ENCODE results near the gene MTUS2.

The MTUS2 gene

DNA sequence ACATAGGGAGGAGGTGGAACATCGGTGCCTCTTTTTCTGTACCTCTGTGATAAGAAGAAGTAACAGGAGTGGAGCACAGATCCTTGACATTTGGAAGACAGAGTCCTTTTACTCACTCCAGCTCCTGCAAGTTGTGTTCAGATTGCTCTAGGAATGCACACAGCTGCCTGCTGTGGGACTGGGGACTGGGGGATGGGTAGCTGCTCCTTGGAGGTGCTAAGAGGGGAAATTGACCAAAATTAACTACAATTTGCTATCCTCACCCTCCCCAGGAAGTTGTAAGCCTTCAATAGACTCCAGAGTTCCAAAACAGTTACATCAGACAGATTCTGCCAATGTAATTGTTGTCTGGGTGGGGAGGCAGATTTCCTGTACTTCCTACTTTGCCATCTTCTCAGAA is 317.9 kb downstream of the MTUS2 start:
- no peak overlapping the region for H3K4me3 ChIP-seq

DNA sequence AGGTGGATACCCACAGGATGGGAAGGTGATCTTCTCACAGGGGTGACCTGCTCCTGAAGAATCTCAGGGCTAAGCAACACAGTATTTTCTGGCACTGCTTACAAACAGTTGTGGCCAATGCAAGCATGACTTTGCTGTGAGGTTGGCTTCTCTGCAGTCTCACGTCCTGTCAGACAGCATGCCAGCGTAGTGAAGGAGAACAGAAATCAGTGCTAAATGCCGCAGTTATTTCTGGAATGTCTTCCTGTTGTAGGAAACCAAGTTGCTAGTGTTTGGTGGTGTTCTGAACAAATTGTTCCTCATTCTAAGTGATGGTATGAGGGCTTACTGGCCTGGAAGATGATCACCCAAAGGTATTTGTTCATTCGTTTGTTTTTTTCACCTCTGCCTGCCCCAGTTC is 320.1 kb downstream of the MTUS2 start:
- H3K27ac ChIP-seq, result no peak overlapping the region

More for the DNA sequence above, 317.9 kb downstream of the MTUS2 start:
- H3K27ac ChIP-seq, result no peak overlapping the region

GRCh38 chr13:29143847-29144246 is 323.7 kb downstream of the MTUS2 start:
- H3K4me3 ChIP-seq, result no peak overlapping the region

More for the DNA sequence above, 320.1 kb downstream of the MTUS2 start:
- H3K4me3 ChIP-seq, result no peak overlapping the region

GRCh38 chr13:29154390-29154789 is 334.3 kb downstream of the MTUS2 start:
- Histone ChIP-seq H3K27ac (no peak overlapping the region), H3K4me3 (no peak overlapping the region)

More at GRCh38 chr13:29143847-29144246, 323.7 kb downstream of the MTUS2 start:
- no peak overlapping the region for H3K27ac ChIP-seq

DNA sequence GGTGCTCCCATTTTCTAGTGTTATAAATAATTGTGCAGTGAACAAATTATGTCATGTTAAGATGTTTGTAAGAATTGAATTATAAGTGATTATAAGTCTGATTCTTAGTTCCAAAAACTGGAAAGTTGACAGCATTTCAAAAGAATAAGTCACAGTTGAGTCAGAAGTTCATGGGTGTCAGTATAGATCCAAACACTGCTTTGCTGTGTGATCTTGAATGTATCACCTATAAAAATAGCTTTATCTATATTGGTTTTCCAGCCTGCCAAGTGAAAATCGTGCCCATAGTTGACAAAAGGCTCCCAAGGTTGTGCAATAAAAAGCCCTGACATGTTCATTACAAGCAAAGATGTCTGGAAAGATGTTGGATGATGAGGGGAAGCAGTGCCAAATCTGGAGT is 336.0 kb downstream of the MTUS2 start:
- H3K4me3 ChIP-seq, result no peak overlapping the region
- H3K27ac ChIP-seq, result no peak overlapping the region

DNA sequence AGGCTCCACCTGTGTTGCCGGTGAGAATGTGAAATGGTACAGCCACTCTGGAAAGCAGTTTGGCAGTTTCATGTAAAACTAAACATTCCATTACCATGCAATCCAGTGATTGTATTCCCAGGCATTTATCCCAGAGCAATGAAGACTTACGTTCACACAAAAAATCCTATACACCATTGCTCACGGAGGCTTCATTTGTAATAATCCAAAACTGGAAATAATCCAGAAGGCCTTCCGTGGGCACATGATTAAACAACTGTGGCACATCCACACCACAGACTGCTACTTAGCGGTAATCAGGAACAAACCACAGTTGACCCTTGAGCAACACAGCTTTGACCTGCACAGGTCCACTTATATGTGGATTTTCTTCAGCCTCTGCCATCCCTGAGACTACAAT is 339.7 kb downstream of the MTUS2 start:
- Histone ChIP-seq H3K4me3 (no peak overlapping the region), H3K27ac (no peak overlapping the region)

DNA sequence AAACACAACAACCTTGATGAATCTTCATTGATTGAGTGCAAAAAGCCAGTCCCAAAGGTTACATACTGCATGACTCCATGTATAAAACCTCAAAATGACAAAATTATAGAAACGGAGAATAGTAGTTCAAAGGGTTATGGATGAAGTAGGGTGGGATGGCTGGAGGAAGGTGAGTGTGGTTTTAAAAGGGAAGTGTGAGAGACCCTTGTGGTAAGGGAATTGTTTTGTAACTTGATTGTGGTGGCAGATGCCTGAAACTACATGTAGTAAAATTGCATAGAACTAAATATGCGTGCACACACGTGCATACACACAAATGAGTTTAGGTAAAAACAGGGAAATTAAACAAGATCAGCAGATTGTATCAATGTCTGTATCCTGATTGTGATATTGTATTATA is 340.7 kb downstream of the MTUS2 start:
- no peak overlapping the region for H3K4me3 ChIP-seq

GRCh38 chr13:29161676-29162075 is 341.5 kb downstream of the MTUS2 start:
- Histone ChIP-seq H3K27ac (no peak overlapping the region), H3K4me3 (no peak overlapping the region)

More for the DNA sequence above, 340.7 kb downstream of the MTUS2 start:
- H3K27ac ChIP-seq, result no peak overlapping the region

GRCh38 chr13:29162638-29163235 is 342.6 kb downstream of the MTUS2 start:
- H3K4me3 ChIP-seq, result no peak overlapping the region
- H3K27ac ChIP-seq, result no peak overlapping the region

DNA sequence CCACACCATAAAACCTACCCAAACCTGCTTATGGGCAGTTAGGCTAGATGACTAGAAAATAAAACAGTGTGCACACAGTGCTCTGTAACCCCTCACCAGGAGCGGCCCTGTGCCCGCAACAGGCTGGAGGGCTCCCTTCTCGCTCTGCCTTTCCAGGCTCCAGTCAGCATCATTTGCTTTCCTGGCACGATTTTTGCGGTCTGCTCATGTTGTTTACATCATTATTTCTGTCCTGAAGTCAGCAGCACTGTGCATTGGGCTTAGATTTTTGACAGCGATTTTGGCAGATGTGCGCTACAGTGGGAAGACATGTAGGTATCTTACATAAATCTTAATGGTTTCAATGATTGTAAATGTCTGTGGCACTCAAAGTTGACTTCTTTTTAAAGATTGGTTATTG is 344.0 kb downstream of the MTUS2 start:
- H3K27ac ChIP-seq, result no peak overlapping the region
- no peak overlapping the region for H3K4me3 ChIP-seq

DNA sequence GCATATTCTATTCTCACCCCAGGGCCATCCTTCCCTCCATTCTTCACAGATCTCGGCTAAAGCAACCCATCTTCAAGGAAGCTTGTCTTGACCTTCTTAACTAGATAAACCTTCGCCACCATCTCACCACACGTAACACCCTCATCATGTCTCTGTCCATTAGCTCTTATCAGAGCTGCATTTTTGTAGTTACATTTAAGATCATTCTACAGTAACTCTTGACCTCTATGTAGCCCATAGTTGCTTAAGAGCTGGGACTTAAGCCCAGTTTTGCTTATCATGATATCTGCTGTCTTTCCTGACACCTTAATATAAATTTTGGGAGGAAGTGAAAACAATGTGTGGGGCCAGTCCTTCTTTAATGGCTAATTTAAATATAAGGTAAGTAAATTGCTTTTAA is 345.1 kb downstream of the MTUS2 start:
- no peak overlapping the region for H3K27ac ChIP-seq
- H3K4me3 ChIP-seq, result no peak overlapping the region

DNA sequence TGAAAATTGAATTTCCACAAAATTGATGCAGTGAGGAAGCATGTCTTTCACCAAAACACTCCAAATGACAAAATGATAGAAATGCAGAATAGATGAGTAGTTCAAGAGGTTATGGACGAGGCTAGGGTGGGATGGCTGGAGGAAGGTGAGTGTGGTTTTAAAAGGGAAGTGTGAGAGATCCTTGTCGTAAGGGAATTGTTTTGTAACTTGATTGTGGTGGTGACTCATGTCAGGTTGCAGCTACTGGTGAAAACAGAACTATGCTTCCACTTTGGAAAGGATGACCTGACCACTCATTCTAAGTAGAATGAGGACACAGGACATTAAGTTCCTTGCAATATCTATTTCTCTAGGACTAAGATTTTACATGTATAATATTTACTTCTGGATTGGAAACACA is 345.7 kb downstream of the MTUS2 start:
- Histone ChIP-seq H3K27ac (no peak overlapping the region), H3K4me3 (no peak overlapping the region)

DNA sequence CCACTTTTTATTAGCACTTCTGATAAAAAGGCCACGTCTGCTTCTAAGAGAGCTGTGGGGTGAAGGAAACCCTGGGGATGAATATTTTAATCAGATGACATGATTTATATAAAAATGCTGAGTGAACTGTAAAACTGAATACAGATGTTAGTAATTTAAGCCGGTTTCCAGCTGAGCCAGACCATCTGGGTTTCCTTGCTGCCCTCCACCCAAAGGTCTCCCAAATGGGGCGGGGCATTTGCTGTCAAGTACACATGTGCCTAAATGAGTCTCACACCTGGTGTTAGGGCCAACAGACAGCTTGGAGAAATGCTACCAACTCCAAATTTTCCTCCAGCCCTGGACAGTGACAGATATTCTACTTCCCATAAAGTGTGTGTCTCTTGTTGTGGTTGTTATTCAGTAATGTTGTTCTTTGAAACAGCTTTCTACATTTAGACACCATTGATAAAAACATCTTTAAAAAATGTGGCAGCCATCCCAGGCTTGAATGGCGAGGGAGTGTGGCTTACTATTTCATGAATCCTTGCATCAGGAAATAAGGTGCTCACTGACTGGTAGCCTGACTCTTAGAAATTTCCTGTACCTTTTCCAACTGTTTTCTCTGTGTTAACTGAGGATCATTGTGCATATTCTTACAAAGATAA is 350.4 kb downstream of the MTUS2 start:
- Histone ChIP-seq H3K27ac (no peak overlapping the region), H3K4me3 (no peak overlapping the region)

DNA sequence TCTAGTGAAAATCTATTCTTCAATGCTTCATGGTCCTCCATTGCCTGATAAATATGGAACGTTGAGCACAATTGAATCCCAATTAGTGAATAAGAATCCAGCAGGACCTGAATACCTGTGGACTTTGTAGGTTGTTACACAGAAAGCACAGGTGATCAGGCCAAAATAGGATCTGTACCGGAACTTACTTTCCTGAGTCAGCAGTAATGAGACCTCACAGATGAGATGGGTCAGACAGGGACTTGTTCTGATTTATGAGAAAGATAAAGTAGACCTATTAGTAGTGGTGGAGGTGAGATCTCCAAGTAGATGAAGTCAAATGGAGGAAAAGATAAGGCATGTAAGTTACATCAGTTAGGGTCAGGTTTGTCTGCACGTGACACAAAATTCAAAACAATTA is 351.1 kb downstream of the MTUS2 start:
- Histone ChIP-seq H3K27ac (no peak overlapping the region), H3K4me3 (no peak overlapping the region)

DNA sequence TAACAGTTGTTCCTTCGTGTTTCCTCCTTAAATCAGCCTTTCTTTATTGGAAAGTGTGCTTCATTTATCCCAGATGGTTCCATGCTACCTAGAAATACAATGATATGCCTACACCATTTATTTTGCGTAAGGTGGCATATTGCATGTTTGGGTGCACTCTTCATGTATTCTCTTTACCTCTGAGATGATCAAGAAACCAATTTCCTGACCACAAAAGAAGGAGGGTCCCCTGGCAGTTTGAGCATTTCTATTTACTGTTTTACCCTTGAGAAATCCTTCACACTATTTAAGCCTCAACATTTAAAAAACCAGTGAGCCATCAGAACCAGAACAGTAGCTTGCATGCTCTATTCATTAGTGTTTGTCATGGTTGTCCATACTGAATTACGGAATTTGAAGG is 354.0 kb downstream of the MTUS2 start:
- Histone ChIP-seq H3K4me3 (no peak overlapping the region), H3K27ac (no peak overlapping the region)

- no peak overlapping the region for H3K27ac ChIP-seq
- H3K4me3 ChIP-seq, result no peak overlapping the region
Observed at GRCh38 chr13:29175250-29175873, 355.2 kb downstream of the MTUS2 start.

DNA sequence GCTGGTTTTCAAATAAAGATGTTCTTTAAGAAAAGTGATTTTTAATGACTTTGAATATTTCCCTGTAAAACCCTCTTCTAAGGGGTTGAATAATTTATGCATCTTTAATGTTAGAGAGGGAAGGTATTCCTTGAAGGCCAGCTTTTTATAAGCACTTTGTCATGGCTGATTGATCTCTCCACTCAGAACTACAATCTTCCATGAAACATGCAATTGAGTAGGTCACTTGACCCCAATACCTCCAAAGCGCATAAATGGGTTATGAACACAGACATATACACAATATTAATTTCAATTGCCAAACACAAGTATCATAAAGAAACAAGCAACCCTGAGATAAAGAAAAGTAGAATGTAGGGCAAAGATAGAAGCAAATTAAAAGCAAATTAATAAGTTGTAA is 359.9 kb downstream of the MTUS2 start:
- Histone ChIP-seq H3K4me3 (no peak overlapping the region), H3K27ac (no peak overlapping the region)

- Histone ChIP-seq H3K4me3 (no peak overlapping the region), H3K27ac (no peak overlapping the region)
Observed at GRCh38 chr13:29182216-29182615, 362.1 kb downstream of the MTUS2 start.

GRCh38 chr13:29185926-29186325 is 365.8 kb downstream of the MTUS2 start:
- H3K27ac ChIP-seq, result no peak overlapping the region
- H3K4me3 ChIP-seq, result no peak overlapping the region

DNA sequence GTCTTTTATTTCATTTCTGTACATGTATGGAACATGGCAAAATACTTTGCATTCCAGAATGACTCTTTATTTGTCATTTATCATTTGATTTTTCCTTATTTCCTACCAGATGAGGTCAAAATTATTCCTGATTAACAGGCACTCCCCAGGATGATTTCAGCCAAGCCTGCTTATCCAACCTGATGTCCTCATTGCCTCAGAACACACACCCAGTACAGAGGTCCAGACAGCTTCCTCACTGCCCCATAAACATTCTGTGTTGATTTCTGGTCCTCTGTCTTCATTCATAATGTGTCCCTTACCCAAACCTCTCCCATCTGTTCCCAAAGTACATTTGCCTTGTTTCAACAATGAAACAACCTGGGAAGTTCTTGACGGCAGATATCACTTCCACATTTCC is 367.4 kb downstream of the MTUS2 start:
- H3K27ac ChIP-seq, result no peak overlapping the region
- H3K4me3 ChIP-seq, result no peak overlapping the region

GRCh38 chr13:29190298-29190697 is 370.2 kb downstream of the MTUS2 start:
- Histone ChIP-seq H3K4me3 (no peak overlapping the region), H3K27ac (no peak overlapping the region)

All from skin epidermis (tissue), 12 donors.